Measurements from ENCODE around the gene NXN. TPM values are rescaled to one million over a fixed set of nuclear protein-coding genes. Genes with fewer than 3 reads are reported as not detected.
"Not testable (repeated sequence)": the region's sequence is repeated elsewhere in the genome, so short reads cannot be mapped to it uniquely, and the experiment has no call there.

NXN gene
- total RNA-seq, 1 experiment from 2014 or later, result 6.0 TPM

GRCh38 chr17:909642-910323 is 69.8 kb downstream of the NXN start:
- TF ChIP-seq CTCF (conservative IDR thresholded peaks at IDR 0.05; ENCODE audit: low read depth, low read length), result no peak
- TF ChIP-seq EZH2 (IDR thresholded peaks at IDR 0.05; ENCODE audit: borderline replicate concordance, low read depth, low read length, poor library complexity, severe bottlenecking), result no peak
- Histone ChIP-seq H3K27me3 (replicated peaks; ENCODE audit: insufficient read depth, low read depth, low read length, poor library complexity) (no peaks in the 10 kb centered on the region), H3K4me1 (ENCODE audit: insufficient read depth, low read length, poor library complexity, severe bottlenecking) (no peaks in the 10 kb centered on the region), H3K27ac (ENCODE audit: low read depth, low read length, poor library complexity, severe bottlenecking) (no peak overlapping the region), H3K4me3 (ENCODE audit: low read depth, low read length, poor library complexity, severe bottlenecking) (no peak overlapping the region), H3K36me3 (ENCODE audit: insufficient read depth, low read length, poor library complexity, severe bottlenecking) (no peaks in the 10 kb centered on the region), H3K9me3 (ENCODE audit: low read depth, low read length, poor library complexity, severe bottlenecking) (no peaks in the 10 kb centered on the region)
- no peak for DNase-seq (ENCODE audit: low spot score)
- CTCF ChIA-PET, result no interaction called here
- intact Hi-C loops (cut with micrococcal nuclease; ENCODE audit: unreplicated experiment), result no loop called here
- no TSS peak for BruUV-seq (replicated peaks)
- POLR2A ChIA-PET (ENCODE audit: low non-redundant PET), result no interaction called here

DNA sequence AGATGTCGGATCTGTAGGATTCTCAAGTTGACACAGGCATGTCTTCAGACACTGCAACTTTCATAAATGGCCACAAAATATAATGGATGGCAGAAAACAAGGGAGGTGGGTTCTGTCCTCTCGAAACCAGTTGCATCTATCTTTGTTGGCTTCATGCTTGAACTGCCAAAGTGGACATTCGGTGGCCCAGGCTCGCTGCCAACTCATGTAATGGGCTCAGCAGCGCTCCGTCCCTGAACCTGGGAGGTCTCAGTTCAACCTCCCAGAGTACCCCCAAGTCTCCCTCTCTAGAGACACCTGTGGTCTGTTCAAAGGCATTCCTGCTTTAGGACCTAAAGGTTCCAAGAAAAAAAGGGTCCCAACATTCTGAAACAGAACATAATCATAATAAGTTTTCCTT is 71.9 kb downstream of the NXN start:
- Histone ChIP-seq H3K4me1 (ENCODE audit: insufficient read depth, low read length, poor library complexity, severe bottlenecking) (no peaks in the 10 kb centered on the region), H3K27ac (ENCODE audit: low read depth, low read length, poor library complexity, severe bottlenecking) (no peak overlapping the region), H3K27me3 (replicated peaks; ENCODE audit: insufficient read depth, low read depth, low read length, poor library complexity) (no peaks in the 10 kb centered on the region), H3K4me3 (ENCODE audit: low read depth, low read length, poor library complexity, severe bottlenecking) (no peak overlapping the region), H3K9me3 (ENCODE audit: low read depth, low read length, poor library complexity, severe bottlenecking) (no peaks in the 10 kb centered on the region), H3K36me3 (ENCODE audit: insufficient read depth, low read length, poor library complexity, severe bottlenecking) (no peaks in the 10 kb centered on the region)
- intact Hi-C loops (cut with micrococcal nuclease; ENCODE audit: unreplicated experiment), result no loop called here
- no peak for TF ChIP-seq EZH2 (IDR thresholded peaks at IDR 0.05; ENCODE audit: borderline replicate concordance, low read depth, low read length, poor library complexity, severe bottlenecking)
- TF ChIP-seq CTCF (conservative IDR thresholded peaks at IDR 0.05; ENCODE audit: low read depth, low read length), result no peak
- POLR2A ChIA-PET (ENCODE audit: low non-redundant PET), result no interaction called here
- DNase-seq (ENCODE audit: low spot score), result no peak
- CTCF ChIA-PET, result no interaction called here
- no TSS peak for BruUV-seq (replicated peaks)

GRCh38 chr17:905708-906107 is 73.9 kb downstream of the NXN start:
- H3K27ac ChIP-seq (ENCODE audit: low read depth, low read length, poor library complexity, severe bottlenecking); CTCF ChIA-PET; H3K27me3 ChIP-seq (replicated peaks; ENCODE audit: insufficient read depth, low read depth, low read length, poor library complexity); DNase-seq (ENCODE audit: low spot score); H3K9me3 ChIP-seq (ENCODE audit: low read depth, low read length, poor library complexity, severe bottlenecking); H3K36me3 ChIP-seq (ENCODE audit: insufficient read depth, low read length, poor library complexity, severe bottlenecking); H3K4me3 ChIP-seq (ENCODE audit: low read depth, low read length, poor library complexity, severe bottlenecking); intact Hi-C loops (cut with micrococcal nuclease; ENCODE audit: unreplicated experiment); H3K4me1 ChIP-seq (ENCODE audit: insufficient read depth, low read length, poor library complexity, severe bottlenecking); BruUV-seq (replicated peaks): not testable (repeated sequence)
- POLR2A ChIA-PET (ENCODE audit: low non-redundant PET), result interaction anchor here (0.5 kb wide), 1 partner anchor 313 kb away, joined by 3 read pairs; no protein-coding TSS in a partner anchor

Measured in A673 (cell line).